TTC549 (cell line): ENCODE results near the gene DIP2A.
"Not testable (repeated sequence)": the region's sequence is repeated elsewhere in the genome, so short reads cannot be mapped to it uniquely, and the experiment has no call there.

Experiments used
- FAIRE-seq: peaks from 2 replicates; lab custom pipeline; 2012; peaks lifted over from hg19 to GRCh38; lab: Jason Lieb, UNC

The DIP2A gene

GRCh38 chr21:46482846-46483231 lies 24.1 kb downstream of the DIP2A start:
- no peak for FAIRE-seq

GRCh38 chr21:46483300-46484295 lies 24.9 kb downstream of the DIP2A start:
- no peak for FAIRE-seq

GRCh38 chr21:46486481-46487126 lies 27.9 kb downstream of the DIP2A start:
- no peak for FAIRE-seq

- no peak for FAIRE-seq
These were observed 30.5 kb downstream of the DIP2A start for GRCh38 chr21:46489162-46489663.

GRCh38 chr21:46489800-46490199 lies 31.1 kb downstream of the DIP2A start:
- no peak for FAIRE-seq

GRCh38 chr21:46491553-46491952 lies 32.9 kb downstream of the DIP2A start:
- no peak for FAIRE-seq

- FAIRE-seq, result no peak
These were observed 34.2 kb downstream of the DIP2A start for GRCh38 chr21:46492851-46493250.

- no peak for FAIRE-seq
These were observed 35.1 kb downstream of the DIP2A start for GRCh38 chr21:46493828-46494227.

- no peak for FAIRE-seq
These were observed 39.8 kb downstream of the DIP2A start for GRCh38 chr21:46498335-46499050.

- no peak for FAIRE-seq
These were observed 41.7 kb downstream of the DIP2A start for GRCh38 chr21:46500224-46500861.

- FAIRE-seq, result no peak
These were observed 45.3 kb downstream of the DIP2A start for GRCh38 chr21:46503922-46504550.

GRCh38 chr21:46504666-46505065 lies 46.0 kb downstream of the DIP2A start:
- no peak for FAIRE-seq

GRCh38 chr21:46507562-46507961 lies 48.9 kb downstream of the DIP2A start:
- no peak for FAIRE-seq

GRCh38 chr21:46509741-46510502 lies 51.2 kb downstream of the DIP2A start:
- no peak for FAIRE-seq

- no peak for FAIRE-seq
These were observed 56.4 kb downstream of the DIP2A start for GRCh38 chr21:46515109-46515508.

GRCh38 chr21:46516068-46516467 lies 57.4 kb downstream of the DIP2A start:
- FAIRE-seq, result no peak

- FAIRE-seq, result no peak
These were observed 58.7 kb downstream of the DIP2A start for GRCh38 chr21:46517361-46517760.

GRCh38 chr21:46518983-46519583 lies 60.4 kb downstream of the DIP2A start:
- FAIRE-seq, result no peak

- not testable (repeated sequence) for FAIRE-seq
These were observed 68.7 kb downstream of the DIP2A start for GRCh38 chr21:46527393-46527792.

GRCh38 chr21:46527801-46528200 lies 69.1 kb downstream of the DIP2A start:
- FAIRE-seq, result no peak
